ENCODE data around the gene CALHM6.

CALHM6 gene

GRCh38 chr6:116445102-116445501, 16.1 kb upstream of the CALHM6 start:
- no peak for TF ChIP-seq POLR2A (IDR thresholded peaks at IDR 0.05; ENCODE audit: extremely low read depth, insufficient read length)
- no peak for TF ChIP-seq CTCF (IDR thresholded peaks at IDR 0.05; ENCODE audit: low read depth, low read length)
- TF ChIP-seq MAX (IDR thresholded peaks at IDR 0.05; ENCODE audit: low read depth, low read length): no peak
- no peak for TF ChIP-seq MYC (IDR thresholded peaks at IDR 0.05; ENCODE audit: low read depth, low read length)
- no peak overlapping the region for H3K4me3 ChIP-seq (ENCODE audit: low read depth, low read length)
- no peak for DNase-seq (ENCODE audit: low read depth)

- peak; percentile 81 for DNase-seq (ENCODE audit: low read depth)
- TF ChIP-seq MYC (IDR thresholded peaks at IDR 0.05; ENCODE audit: low read depth, low read length) (no peak), CTCF (IDR thresholded peaks at IDR 0.05; ENCODE audit: low read depth, low read length) (no peak)
- H3K4me3 ChIP-seq (ENCODE audit: low read depth, low read length): no peak overlapping the region
Observed at GRCh38 chr6:116446399-116446798, 14.8 kb upstream of the CALHM6 start.

GRCh38 chr6:116447052-116447451, 14.1 kb upstream of the CALHM6 start:
- no peak for DNase-seq (ENCODE audit: low read depth)
- H3K4me3 ChIP-seq (ENCODE audit: low read depth, low read length): no peak overlapping the region
- TF ChIP-seq CTCF (IDR thresholded peaks at IDR 0.05; ENCODE audit: low read depth, low read length) (no peak), MYC (IDR thresholded peaks at IDR 0.05; ENCODE audit: low read depth, low read length) (no peak), POLR2A (IDR thresholded peaks at IDR 0.05; ENCODE audit: extremely low read depth, insufficient read length) (no peak), MAX (IDR thresholded peaks at IDR 0.05; ENCODE audit: low read depth, low read length) (no peak)

- no peak overlapping the region for H3K4me3 ChIP-seq (ENCODE audit: low read depth, low read length)
- TF ChIP-seq MYC (IDR thresholded peaks at IDR 0.05; ENCODE audit: low read depth, low read length) (0 out of 2 replicates have a peak, but pooled peaks have one; percentile 32), MAX (IDR thresholded peaks at IDR 0.05; ENCODE audit: low read depth, low read length) (0 out of 2 replicates have a peak, but pooled peaks have one; percentile 19), CTCF (IDR thresholded peaks at IDR 0.05; ENCODE audit: low read depth, low read length) (no peak)
- DNase-seq (ENCODE audit: low read depth): peak; percentile 83
Observed at GRCh38 chr6:116447496-116448011, 13.6 kb upstream of the CALHM6 start.

GRCh38 chr6:116449565-116449964, 11.6 kb upstream of the CALHM6 start:
- no peak for DNase-seq (ENCODE audit: low read depth)
- no peak overlapping the region for H3K4me3 ChIP-seq (ENCODE audit: low read depth, low read length)
- TF ChIP-seq MAX (IDR thresholded peaks at IDR 0.05; ENCODE audit: low read depth, low read length) (no peak), CTCF (IDR thresholded peaks at IDR 0.05; ENCODE audit: low read depth, low read length) (no peak), MYC (IDR thresholded peaks at IDR 0.05; ENCODE audit: low read depth, low read length) (no peak), POLR2A (IDR thresholded peaks at IDR 0.05; ENCODE audit: extremely low read depth, insufficient read length) (no peak)

GRCh38 chr6:116450185-116450710, 10.9 kb upstream of the CALHM6 start:
- no peak overlapping the region for H3K4me3 ChIP-seq (ENCODE audit: low read depth, low read length)
- no peak for DNase-seq (ENCODE audit: low read depth)
- TF ChIP-seq MYC (IDR thresholded peaks at IDR 0.05; ENCODE audit: low read depth, low read length) (no peak), MAX (IDR thresholded peaks at IDR 0.05; ENCODE audit: low read depth, low read length) (no peak), CTCF (IDR thresholded peaks at IDR 0.05; ENCODE audit: low read depth, low read length) (no peak), POLR2A (IDR thresholded peaks at IDR 0.05; ENCODE audit: extremely low read depth, insufficient read length) (no peak)

Data from NB4 (cell line).